Measurements from ENCODE around the gene SLC66A3.

SLC66A3 gene

DNA sequence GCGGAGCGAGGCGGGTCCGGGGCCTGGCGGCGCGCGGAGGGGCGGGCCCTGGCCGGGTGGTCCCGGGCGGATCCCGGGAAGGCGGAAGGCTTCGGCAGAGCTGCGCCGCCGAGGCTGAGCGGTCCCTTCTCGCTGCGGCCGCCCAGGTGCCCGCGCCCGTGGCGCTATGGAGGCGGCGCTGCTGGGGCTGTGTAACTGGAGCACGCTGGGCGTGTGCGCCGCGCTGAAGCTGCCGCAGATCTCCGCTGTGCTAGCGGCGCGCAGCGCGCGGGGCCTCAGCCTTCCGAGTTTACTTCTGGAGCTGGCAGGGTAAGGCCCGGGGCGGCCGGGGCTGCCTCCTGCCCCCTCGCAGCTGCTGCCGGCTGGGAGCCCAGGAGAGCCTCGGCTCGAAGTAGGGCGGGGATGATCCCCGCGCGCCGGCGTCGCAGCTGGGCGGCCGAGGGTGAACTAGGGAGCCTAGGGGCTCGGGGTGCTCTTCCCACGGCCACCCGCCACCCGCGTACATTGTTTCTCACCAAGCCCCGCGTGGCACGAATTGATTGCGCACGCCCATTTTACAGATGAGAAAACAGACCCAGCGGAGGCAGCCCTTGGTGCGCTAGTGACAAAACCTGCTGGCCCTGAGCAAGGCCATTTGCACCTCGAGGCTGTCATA is at the start of gene SLC66A3:
Gene SLC66A3, plus strand, starts transcription at position 87 of the 655 bp plus-strand sequence. Its CDS starts 80 bp downstream, at position 167.
- DNase-seq (ENCODE audit: low read depth in 2 of 3, low spot score in 2 of 3), result no peak

DNA sequence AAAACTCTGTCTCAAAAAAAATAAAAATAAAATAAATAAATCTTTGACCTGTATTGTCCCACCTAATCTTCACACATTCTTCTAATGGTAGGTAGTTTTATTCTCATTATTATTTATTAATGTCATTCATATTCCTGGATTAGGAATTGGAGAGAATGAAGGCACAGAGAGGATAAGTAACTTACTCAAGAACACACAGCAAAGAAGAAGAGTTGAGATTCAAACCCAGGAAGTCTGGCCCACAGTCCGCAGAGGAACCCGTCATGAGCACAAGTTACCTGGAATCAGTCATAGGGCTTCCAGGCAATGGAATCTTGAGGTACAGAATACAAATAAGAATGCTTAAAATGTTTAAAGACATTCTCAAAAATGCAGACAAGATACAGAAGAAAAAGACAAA is 46.3 kb upstream of the SLC66A3 start:
- no peak for DNase-seq (ENCODE audit: low read depth in 2 of 3, low spot score in 2 of 3)

DNA sequence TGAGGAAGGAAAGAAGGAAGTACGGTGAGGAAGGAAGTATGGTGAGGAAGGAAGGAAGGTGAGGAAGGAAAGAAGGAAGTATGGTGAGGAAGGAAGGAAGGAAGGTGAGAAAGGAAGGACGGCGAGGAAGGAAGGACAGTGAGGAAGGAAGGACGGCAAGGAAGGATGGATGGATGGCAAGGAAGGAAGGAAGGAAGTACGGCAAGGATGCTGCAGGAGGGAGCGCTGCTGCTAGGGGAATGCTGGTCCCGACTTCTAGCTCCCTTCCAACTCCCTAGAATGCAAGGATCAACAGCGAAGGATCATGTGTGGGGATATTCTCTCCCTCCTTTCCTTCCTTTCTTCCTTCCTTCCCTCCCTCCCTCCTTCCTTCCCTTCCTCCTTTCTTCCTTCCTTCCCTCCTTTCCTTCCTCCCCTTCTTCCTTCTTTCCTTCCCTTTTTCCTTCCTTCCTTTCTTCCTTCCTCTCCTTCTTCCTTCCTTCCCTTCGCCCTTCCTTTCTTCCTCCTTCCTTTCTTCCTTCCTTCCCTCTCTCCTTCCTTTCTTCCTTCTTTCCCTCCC is 42.3 kb upstream of the SLC66A3 start:
- no peak for DNase-seq (ENCODE audit: low read depth in 2 of 3, low spot score in 2 of 3)

DNA sequence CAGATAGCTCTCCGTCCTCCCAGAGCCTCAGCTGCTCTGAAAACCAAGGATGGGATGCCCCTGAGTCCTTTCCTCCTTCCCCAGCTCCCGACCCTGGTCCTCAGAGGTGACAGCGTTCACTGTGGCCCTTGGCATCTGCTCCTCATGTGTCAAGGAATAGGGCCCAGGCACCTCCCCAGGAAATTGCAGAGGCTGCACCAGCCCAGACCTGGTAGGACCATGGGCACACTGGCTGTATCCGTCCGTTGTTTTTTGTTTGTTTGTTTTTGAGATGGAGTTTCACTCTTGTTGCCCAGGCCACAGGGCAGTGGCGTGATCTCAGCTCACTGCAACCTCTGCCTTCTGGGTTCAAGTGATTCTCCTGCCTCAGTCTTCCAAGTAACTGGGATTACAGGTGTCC is 37.5 kb upstream of the SLC66A3 start:
- DNase-seq (ENCODE audit: low read depth in 2 of 3, low spot score in 2 of 3), result no peak

DNA sequence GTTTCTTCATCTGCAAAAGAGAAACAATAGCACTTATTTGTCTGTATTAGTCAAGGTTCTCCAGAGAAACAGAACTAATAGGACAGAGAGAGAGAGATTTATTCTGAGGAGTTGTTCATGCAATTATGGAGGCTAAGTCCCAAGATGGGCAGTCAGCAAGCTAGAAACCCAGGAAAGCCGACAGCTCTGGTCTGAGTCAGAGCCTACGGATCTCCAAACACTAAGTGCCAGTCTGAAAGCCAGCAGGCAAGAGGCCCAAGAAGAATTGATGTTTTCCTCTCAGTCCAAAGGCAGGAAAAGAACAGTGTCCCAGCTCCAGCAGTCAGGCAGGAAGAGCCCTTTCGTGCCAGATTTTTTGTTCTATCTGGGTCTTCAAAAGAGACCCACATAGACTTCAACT is 36.5 kb upstream of the SLC66A3 start:
- DNase-seq (ENCODE audit: low read depth in 2 of 3, low spot score in 2 of 3), result no peak

DNA sequence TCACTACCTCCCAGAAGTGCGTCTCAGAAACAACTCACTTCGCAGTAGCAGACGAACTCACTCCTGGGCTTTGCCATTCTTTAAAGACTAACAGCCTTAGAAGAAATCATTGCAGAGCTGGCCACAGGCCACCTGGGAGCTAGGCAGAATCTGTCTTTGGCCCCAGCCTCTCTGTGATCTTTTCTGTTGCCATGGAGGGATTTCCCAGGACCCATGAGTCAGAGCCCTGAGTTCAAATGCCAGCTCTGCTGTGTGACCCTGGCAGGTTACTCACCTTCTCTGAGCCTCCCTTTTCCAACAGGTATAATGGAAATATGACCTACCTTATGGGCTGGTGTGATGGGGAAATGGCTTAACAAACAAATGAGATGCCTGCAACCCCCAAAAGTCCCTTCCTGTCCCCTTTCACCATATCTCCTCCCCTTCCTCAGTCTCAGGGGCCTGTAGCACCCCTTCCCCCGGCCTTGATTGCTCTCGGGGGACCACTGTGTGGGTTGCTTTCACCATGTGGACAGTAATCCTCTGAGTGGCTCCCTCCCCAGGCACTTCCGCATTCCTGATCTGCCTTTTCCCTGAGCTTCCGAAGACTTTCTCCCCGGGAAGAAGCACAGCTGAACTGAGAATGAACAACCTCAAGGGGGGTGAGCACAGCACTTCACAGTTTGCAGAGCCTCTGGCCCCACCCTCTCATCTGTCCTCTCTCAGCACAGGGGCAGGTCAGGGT is 34.0 kb upstream of the SLC66A3 start:
- no peak for DNase-seq (ENCODE audit: low read depth in 2 of 3, low spot score in 2 of 3)

DNA sequence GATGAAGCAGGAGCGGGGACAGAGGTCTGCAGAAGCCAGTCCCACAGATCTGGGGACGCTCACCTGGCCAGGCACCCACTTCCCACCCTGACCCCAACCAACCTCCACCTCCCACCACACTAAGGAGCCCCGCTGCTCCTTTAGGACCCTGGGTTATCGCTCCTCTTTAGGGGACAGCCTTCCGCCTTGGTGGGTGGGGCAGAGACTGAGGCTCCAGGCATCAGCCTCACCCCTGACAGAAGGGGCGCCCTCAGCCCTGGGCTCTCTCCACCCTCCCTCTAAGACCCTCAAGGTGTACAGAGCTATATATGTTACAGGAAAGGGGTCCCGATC is 33.5 kb upstream of the SLC66A3 start:
- no peak for DNase-seq (ENCODE audit: low read depth in 2 of 3, low spot score in 2 of 3)

DNA sequence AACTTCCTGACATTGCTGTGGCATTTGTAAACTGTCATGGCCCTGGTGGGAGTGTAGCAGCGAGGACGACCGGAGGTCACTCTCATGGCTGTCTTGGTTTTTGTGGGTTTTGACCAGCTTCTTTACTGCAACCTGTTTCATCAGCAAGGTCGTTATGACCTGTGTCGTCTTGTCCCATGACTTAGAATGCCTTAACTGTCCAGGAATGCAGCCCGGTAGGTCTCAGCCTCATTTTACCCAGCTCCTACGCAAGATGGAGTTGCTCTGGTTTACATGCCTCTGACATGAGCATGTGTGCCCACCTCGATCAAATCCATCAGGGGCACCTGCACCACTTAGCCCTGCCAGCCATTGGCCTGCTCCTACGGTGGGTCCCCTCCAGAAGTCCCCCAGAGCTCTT is 32.9 kb upstream of the SLC66A3 start:
- DNase-seq (ENCODE audit: low read depth in 2 of 3, low spot score in 2 of 3), result no peak

DNA sequence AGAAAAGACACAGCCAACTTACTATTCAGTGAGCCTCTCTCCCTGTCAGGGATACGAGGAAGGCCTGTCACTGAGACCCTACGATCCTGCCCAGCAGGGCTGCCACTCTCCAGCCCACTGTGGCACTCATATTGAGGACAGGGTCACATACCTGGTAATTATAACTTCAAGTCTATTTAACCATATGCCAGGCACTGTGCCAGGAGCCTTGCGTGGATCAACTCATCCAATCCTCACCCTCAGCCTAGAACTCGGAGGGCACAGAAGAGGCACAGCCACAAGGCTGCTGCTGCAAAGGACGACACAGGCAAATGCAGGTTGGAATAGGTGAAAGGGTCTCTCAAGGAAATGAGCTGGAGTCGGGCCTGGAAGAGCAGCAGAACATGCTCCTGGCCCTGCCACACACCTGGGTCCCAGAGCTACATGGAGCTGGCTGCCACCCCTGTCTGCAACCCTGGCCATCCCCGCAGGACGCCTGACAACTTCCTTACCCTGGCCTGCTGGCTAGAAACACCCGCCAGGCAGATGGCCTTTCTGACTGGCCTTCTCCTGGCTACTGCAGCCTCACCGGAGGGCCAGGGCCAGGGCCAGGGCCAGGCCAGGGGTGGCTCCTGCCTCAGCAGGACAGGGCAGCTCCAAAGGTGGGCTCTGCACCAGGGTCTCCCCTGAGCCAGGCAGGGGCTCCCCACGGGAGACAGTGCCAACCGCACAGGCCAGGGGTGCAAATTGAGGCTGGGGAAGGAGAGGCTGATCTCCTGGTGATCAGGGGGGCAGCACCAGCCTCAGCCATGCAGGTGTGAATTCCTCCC is 32.1 kb upstream of the SLC66A3 start:
- no peak for DNase-seq (ENCODE audit: low read depth in 2 of 3, low spot score in 2 of 3)

DNA sequence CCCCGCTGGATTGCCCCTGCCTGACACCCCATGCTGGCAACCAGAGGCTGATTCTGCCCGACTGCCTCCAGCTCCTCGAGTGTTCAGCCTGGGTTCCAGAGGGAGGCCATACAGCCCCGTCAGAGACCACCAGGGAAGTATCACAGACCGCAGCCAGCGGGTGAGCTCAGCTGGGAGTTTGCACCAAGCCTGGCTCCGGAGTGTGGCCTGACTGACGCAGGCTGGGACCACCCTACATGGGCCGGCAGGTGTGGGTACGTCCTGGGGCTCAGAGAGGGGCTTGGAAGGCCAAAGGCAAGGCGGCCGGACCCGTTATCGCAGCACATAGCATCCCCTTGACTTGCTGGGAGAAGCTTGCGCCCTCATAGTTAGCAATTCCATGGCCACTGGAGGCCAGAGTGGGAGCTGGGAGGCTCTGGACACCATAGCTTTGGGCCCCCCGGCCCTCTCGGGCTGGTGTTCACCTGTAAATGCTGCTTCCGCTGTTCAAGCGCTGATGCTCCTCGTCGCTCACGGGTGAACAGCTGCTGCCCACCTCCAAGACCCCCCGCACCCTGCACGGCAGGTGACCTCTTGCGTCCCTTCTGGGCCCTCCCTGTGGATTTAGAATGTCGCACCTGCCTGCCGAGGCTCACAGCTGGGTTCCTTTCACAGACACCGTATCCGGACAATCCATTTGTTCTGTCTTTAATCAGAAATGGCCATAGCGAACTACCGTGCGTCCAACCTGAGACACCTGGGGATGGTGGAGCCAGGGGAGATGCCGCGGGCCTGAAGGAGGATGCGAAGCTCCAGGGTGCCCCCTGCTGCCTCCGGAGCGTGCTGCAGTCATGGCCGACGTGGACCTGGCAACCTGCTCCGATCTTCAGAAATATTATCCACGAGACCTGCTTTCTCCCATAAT is 31.2 kb upstream of the SLC66A3 start:
- peak; percentile 26 to 57 (median 38) for DNase-seq (ENCODE audit: low read depth in 2 of 3, low spot score in 2 of 3)

DNA sequence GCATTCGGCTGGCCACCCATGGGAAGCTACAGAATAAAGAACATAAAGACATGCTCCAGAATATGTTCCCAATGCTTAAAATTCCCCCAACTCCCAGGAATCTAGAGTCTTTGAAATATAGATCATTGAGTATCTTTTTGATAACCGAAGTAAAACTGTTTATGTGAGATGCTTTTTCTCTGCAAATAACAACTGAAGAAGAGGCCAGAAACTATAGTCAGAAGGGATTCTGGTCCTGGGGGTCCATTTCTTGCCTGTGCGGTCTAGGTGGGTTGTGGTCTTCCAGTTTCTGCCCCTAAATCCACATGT is 30.6 kb upstream of the SLC66A3 start:
- no peak for DNase-seq (ENCODE audit: low read depth in 2 of 3, low spot score in 2 of 3)

DNA sequence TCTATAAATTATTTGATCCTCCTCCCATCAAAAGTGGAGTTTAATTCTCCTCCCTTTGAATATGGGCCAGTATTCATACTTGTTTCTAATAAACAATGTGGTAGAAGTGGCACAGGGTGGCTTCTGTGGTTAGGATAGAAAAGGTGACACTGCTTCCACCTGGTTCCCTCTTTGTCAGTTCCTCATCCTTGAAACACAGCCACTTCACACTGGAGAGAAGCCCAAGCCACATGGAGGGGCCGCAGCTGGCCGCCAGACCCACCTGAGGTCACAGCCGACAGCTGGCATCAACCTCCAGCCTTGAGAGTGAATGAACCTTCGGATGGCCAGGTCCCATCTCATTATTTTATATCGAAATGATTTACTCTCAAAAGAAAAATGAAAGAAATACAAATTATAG is 27.5 kb upstream of the SLC66A3 start:
- DNase-seq (ENCODE audit: low read depth in 2 of 3, low spot score in 2 of 3), result no peak

DNA sequence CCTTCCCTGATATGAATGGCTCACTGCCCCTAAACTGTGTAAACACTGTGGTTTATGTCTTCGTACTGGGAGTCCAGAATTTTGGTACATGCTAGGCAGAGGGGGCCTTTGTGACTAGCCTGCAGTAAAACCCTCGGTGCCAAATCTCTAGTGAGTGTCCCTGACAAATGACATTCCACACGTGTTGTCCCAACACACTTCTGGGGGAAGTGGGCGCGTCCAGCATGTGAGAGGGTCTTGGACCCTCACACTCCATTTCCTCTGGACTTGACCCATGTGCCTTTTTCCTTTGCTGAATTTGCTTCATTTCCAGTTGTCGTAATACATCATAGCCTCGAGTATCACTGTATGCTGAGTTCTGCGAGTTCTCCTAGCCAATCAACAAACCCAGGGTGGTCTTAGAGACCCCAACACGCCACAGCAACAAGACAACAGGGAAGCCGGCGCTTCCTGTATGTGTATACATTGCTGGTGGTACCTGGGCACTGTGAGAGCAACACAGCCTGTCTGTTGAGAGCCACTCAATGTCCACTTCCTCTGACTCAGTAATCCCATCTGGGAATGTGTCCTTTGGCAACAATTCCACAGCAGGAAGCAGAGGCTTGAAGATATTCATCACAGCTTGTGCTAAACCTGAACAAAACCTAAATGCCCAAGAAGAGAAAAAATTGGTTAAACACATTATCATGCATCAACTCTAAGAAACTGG is 26.9 kb upstream of the SLC66A3 start:
- no peak for DNase-seq (ENCODE audit: low read depth in 2 of 3, low spot score in 2 of 3)

DNA sequence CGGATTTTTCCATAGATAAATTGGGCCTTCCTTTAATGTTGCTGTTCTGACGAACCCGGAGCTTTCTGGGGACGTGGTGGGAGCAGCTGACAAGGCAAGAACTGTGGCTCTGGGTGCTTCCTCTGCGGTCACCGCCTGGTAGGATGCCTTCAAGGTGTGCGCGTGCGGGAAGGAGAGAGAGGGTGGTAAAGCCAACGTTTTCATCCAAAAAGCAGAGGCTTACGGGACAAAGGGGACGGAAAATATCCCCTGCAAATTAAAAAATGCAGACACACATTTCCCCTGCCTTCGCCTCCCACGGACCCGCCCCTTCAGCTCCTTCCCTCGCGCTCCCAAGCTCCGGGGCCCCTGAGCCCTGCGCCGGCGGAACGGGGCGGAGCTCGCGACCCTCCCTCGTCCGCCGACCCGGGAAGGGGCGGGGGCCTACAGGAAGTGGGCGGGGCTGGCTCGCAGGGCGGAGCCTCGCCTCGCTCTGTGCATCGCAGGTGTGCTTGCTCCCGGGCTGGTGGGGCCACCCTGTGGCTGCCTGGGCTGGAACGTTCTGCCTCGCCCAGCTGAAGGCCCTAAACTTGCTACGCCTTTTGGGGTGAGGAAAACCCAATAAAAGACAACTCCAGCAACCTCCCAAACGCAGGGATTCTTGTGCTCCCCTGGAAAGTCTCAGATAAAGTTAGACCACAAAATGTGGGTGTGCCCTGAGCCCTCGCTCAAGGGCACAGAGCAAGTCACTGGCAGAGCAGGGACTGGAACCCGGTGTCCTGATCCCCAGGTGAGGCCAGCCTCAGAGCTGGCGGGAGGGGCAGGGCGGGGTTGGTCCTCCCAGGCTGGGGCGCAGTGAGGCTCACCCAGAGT is 25.4 kb upstream of the SLC66A3 start:
- peak; percentile 25 to 38 (median 26) for DNase-seq (ENCODE audit: low read depth in 2 of 3, low spot score in 2 of 3)

DNA sequence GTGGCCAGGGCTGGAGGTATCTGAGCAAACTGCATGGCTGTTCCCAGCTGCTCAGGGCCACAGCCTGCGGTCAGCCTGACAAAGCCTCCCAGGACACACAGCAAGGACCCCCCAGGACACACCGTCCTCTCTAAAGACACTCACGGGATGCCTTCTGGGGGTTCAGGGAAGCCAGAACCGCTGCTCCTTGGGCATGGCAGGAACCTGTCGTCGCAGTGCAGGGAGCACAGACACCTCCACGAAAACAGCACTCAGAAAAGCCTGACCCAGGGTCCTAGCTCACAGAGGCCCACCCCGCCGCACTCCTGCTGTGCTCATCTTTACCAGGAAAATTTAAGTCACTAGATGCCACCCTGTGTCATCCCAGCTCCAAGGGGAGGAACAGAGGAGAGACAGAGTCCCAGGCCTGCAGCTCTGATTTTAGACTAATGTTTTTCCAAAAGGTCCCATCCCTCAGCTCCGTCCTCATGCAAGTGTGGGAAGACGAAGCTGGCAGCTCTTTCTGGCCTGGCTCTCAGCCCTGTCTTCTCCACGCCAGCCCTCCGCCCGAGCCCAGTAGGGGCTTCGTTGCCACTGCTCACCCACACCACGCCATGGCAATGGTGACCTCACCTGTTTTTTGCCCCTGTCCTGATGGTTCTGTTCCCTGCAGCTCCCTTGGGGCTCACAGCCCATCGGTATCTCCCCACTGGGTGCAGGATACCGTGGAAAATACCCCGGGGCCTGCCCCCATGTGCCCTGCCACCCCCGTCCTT is 23.9 kb upstream of the SLC66A3 start:
- no peak for DNase-seq (ENCODE audit: low read depth in 2 of 3, low spot score in 2 of 3)

DNA sequence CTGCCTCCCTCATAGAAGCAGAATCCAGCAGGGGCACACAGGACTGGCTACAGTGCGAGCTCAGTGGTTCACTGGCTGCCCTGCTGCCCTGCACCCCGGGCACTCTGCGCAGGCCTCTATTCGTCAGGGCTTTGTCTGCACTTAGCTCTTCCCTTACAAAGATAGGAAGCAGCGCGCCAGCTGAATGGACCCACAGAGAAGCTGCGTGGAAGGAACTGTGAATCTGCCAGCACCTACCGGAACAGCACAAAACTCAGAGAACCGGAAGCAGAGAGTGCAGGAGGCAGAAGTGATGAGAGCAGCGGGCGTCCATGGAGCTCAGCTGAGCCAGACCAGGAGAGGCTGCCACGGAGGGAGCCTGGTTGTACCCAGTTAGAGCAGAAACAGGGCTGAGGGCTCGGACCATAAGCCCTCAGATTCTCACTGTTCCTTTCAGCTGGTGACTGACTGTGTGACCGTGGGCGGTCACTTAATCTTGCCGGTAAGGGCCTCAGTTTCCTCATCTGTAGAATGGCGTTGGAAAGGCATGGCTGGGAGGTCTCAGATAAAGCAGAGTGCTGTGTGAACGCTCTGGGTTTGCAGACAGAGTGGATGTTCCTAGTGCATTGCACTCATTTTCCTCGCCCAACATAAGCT is 23.1 kb upstream of the SLC66A3 start:
- DNase-seq (ENCODE audit: low read depth in 2 of 3, low spot score in 2 of 3), result no peak

DNA sequence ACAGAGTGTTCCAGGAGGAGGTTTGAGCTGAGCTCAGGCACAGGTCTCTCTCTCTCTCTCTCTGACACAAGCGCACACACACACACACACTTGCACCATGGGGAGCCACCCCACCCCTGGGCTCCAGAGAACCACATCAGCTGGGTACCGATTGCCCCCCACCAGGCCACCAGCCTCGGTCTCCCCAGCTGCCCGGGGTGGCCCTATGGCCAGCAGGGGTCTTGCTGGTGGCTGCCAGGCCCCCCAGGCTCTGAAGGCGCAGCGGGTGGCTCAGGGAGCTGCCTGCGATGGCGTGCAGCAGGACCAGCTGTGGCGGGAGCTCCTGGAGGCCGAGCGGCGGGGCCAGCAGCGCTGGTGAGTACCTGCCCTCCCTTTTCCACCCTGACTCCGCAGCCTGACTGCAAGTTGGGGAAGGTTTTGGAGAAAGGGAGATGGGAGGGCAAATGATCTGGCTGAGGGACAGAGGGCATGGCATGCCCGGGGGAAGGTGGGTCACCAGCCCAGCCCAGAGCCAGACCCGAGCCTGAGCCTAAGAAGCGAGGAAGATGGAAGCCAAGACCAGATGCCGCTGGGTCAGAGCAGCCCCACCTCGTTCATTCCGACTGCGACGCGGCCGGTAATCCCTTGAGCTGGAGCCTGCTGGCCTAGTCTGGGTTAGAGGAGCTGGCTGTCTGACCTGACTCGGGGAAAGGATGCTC is 21.9 kb upstream of the SLC66A3 start:
- DNase-seq (ENCODE audit: low read depth in 2 of 3, low spot score in 2 of 3), result no peak

DNA sequence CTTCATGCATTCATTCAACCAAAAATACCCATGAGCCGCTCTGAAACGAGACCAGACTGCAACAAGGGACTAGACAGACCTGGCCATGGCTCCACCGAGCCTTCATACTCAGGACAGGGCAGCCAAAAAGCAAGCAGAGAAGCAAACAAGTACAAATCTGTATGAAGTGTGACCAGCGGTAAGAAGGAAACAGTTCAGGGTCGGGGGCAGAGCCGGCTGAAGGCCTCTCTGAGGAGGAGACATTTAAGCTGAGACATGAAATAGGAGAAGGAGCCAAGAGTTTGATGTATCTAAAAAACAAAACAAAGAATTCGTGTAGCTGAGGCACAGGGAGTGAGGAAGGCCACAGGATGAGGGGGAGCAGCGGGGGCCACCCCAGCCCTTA is 21.3 kb upstream of the SLC66A3 start:
- no peak for DNase-seq (ENCODE audit: low read depth in 2 of 3, low spot score in 2 of 3)
